Measurements from ENCODE around the gene GLI2.

DNA sequence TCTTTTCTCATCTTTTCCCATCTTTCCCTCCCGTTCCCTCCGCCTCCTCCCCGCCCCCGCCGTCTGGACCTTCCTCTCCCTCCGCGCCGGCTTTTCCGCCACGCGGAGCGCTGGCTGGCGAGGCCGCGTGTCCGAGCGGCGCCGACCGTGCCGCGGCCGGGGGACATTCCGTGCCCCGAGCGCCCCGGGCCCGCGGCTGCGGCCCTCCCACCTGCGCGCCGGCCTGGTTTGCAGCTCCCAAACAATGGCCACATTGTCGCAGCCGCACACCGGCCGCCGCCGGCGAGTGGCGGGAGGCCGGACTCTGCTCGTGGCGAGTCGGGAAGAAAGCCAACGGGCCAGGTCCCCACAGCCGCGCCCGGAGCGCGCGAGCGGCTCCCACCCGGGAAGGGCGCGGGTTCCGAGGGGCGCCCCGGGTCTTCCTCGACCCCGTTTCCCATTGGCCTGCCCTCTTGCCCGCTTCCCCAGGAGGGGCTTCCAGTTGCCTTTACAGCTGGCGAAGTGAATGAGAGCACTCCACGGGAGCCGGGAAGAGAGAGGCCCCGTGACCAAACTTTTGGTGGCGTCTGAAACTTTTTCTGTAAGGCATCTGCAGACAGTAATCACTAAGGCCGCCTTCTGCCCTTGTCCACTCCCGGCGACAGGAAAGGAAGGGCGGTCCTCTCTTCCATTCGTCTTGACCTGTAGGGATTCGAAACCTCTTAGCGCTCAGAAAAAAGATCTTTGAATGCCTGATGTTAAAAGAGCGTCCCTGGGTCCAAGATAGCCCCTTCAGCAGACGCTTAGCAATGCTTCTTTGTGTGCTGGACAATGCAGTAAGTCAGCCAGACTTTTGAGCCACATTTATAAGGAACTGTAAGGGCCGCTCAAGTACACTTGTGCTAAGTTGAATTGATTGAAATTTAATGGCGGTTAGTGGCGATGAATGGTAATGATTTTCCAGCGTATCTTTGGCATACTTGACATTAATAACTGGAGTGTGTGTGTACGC is 6.2 kb downstream of the GLI2 start:
- TF ChIP-seq, protein P1, sequence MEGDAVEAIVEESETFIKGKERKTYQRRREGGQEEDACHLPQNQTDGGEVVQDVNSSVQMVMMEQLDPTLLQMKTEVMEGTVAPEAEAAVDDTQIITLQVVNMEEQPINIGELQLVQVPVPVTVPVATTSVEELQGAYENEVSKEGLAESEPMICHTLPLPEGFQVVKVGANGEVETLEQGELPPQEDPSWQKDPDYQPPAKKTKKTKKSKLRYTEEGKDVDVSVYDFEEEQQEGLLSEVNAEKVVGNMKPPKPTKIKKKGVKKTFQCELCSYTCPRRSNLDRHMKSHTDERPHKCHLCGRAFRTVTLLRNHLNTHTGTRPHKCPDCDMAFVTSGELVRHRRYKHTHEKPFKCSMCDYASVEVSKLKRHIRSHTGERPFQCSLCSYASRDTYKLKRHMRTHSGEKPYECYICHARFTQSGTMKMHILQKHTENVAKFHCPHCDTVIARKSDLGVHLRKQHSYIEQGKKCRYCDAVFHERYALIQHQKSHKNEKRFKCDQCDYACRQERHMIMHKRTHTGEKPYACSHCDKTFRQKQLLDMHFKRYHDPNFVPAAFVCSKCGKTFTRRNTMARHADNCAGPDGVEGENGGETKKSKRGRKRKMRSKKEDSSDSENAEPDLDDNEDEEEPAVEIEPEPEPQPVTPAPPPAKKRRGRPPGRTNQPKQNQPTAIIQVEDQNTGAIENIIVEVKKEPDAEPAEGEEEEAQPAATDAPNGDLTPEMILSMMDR (conservative IDR thresholded peaks at IDR 0.05; ENCODE audit: low read length), result no peak
- no peak for TF ChIP-seq EZH2phosphoT487 (IDR thresholded peaks at IDR 0.05; ENCODE audit: borderline replicate concordance, low read depth, low read length)
